Measurements from ENCODE around the gene ALG12. TPM values are rescaled to one million over a fixed set of nuclear protein-coding genes. Genes with fewer than 3 reads are reported as not detected.

The ALG12 gene
- total RNA-seq = 16.2 and 24.0 TPM in 2 replicates

DNA sequence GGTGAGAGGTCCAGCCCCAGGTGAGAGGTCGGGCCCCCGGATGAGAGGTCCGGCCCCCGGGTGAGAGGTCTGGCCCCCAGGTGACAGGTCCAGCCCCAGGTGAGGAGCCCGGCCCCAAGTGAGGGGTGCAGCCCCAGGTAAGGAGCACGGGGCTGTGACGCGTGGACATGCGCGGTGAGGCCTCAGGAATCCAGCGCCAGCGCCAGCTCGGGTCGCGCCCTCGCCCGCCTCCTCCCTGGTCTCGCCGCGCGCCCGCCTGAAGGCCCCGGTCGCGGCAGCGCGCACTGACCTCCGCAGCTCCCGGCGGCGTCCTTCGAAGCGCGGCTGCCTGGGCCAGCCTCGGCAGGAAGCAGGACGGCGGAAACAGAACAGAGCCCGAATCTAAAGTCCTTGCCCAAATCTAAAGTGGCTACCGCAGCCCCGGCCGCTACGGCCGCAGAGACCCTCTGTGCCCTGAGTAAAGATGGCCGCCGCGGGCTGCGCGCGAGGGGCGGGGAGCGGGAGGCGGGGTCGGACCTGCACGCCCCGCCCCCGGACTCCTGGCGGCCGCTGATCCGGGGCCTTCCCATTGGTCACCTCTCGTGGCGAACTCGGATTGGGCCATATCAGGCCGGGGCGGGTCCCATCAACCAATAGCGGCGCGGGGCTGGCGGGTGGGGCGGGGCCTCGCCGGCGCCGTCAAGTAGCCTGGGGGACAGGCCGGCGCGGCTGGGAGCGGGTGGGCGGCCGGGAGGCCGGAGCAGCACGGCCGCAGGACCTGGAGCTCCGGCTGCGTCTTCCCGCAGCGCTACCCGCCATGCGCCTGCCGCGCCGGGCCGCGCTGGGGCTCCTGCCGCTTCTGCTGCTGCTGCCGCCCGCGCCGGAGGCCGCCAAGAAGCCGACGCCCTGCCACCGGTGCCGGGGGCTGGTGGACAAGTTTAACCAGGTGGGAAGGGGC lies at the start of gene ALG12, which contains the start of gene CRELD2:
ALG12 (minus strand) TSS at position 465 of the 937 bp plus-strand sequence. CDS start 4,673 bp downstream, outside the sequence.
CRELD2 (plus strand) TSS at position 661 of the 937 bp plus-strand sequence; CDS start at position 797, 136 bp downstream.

DNA sequence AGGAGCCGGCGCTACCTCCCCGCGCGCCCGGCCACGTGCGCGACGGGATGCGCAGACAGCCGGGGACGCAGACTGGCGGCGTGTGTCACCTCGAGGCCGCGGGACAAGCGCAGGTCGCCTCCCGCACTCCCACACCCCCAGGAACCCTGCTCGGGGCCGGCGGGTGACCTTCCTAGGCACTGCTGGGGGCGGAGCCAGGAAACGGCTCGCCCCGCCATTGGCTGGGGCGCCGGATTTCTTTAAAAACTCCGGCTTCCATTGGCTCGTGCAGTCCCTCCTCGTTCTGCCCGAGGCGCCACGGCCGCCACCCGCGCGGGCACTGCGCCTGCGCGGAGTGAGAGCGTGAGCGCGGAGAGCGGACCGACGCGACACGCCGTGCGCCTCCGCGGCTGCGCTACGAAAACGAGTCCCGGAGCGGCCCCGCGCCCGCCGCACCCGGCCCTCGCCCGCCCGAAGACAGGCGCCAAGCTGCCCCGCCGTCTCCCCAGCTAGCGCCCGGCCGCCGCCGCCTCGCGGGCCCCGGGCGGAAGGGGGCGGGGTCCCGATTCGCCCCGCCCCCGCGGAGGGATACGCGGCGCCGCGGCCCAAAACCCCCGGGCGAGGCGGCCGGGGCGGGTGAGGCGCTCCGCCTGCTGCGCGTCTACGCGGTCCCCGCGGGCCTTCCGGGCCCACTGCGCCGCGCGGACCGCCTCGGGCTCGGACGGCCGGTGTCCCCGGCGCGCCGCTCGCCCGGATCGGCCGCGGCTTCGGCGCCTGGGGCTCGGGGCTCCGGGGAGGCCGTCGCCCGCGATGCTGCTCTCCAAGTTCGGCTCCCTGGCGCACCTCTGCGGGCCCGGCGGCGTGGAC lies 42.1 kb upstream of the ALG12 start, which contains the start of gene PIM3:
PIM3 (plus strand) TSS at position 614 of the 846 bp plus-strand sequence; CDS start at position 790, 176 bp downstream.

DNA sequence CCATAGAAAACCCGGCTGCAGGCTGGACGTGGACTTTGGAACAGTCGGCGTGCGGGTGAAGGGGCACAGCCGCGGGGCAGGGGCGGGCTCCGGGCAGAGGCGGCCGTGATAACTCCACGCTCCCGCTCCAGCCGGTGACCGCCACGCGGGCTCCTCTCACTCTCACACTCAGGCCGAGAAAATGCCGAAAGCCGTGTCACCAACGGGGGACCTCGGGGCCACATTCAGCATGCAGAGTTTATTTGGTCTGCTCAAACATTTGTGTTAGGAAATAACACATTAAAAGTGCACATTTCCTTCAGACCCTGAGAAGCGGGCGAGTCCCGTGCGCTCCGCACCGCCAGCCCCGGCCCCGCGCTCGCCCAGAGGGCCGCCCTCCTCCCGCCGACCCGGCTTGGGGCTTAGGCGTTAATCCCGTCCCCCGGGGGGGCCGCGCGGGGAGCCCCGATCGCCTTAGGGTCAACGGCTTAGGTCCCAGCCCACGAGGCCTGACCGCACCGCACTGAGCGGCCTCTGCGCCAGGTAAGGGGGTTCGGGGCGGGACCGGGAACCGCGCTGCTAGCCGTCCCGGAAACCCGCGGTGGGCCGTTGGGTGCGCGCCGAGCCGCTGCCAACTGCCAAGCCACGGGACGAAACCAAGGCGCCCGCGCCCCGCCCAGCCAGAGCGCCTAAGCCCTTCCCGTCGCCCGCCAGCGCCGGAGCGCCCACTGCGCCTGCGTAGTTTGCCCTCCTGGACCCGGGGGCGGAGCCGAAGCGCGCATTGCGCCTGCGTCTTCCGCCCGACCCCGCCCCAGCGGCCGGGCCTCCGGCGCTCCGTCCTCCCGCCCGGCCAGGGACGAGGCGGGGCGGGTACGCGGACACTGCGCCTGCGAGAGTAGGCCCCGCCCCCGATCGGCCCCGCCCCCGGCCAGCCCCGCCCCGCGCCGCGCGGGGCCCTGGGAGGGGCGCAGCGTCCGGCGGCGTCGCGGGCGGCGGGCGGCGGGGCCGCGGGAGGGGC lies 65.0 kb downstream of the ALG12 start, which contains the start of gene ZBED4:
ZBED4 (plus strand) TSS at position 947 of the 997 bp plus-strand sequence. CDS start 29,819 bp downstream, outside the sequence.

Small RNA genes within 50 kb of the gene (small RNA-seq; reads per million reads assigned to genes)
- not detected for gene MIR6821

Other genes with a start within 250 kb of the ALG12 start
- gene BRD1, start 90.6 kb downstream of the ALG12 start, total RNA-seq = 20.2 and 25.0 TPM in 2 replicates
- 8.5 and 13.5 TPM in 2 replicates for gene ZBED4, start 64.6 kb downstream of the ALG12 start, total RNA-seq
- 46.7 and 52.2 TPM in 2 replicates for gene CRELD2, start 196 bp upstream of the ALG12 start, total RNA-seq
- gene PIM3, start 42.3 kb upstream of the ALG12 start, total RNA-seq = 30.5 and 35.4 TPM in 2 replicates
- not detected in 2 replicates for gene IL17REL, start 94.3 kb upstream of the ALG12 start, total RNA-seq
- not detected in 2 replicates for gene TTLL8, start 139.9 kb upstream of the ALG12 start, total RNA-seq
- not detected in 2 replicates for gene MLC1, start 167.0 kb upstream of the ALG12 start, total RNA-seq
- 0.37 and 0.59 TPM in 2 replicates for gene MOV10L1, start 171.6 kb upstream of the ALG12 start, total RNA-seq